ENCODE data around the gene USP9X. TPM values are rescaled to one million over a fixed set of nuclear protein-coding genes. Genes with fewer than 3 reads are reported as not detected.

Gene USP9X
- total and polyA plus RNA-seq, 9 of the 15 experiments (the other 6 are each of a cell fraction or from before 2014, with no cell fraction given): 10.9 to 47.8 (median 29.5) TPM

DNA sequence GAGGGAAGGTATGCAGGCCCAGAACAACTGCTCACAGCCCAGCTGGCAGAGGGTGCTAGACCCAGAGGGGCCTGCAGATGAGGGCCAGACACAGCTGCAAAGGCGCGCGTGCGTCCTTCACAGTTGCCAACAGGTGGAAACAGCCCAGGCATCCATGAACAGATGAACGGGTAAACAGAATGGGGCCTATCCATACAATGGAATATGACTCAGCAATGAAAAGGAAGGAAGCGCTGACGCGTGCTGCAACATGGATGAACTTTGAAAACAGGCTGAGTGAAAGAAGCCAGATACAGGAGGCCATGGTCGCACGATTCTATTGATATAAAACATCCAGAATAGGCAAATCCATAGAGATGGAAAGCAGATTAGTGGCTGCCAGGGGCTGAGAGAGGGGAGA is 165.6 kb downstream of the USP9X start:
- FAIRE-seq: no peak
- ChIA-PET CTCF (ENCODE audit: low intra/inter-chr PET ratio) (no interaction called here), POLR2A (no interaction called here)
- peaks cover 0 to 10% of the 10 kb centered on the region in 2 experiments; a peak in 2 of 5 replicates for H3K4me1 ChIP-seq (replicated peaks in 1 of 2; ENCODE audit: control insufficient read depth in 2 of 2, insufficient read depth in 2 of 2, low read length in 2 of 2)
- H3K27ac ChIP-seq (ENCODE audit: extremely low read depth, low read depth, low read length): no peak overlapping the region
- H2AFZ ChIP-seq (ENCODE audit: low read depth, low read length): no peak overlapping the region
- no peaks in the 10 kb centered on the region for H3K9me3 ChIP-seq (replicated peaks; ENCODE audit: control insufficient read depth, insufficient read depth, low read depth, low read length)
- ATAC-seq: no peak
- in situ Hi-C loops (cut with MboI) (loop anchor here (10.0 kb wide), 1 partner anchor 706 kb away; no protein-coding TSS in a partner anchor), intact Hi-C loops (cut with micrococcal nuclease) (loop anchor here (5.0 to 10.0 kb wide), 4 partner anchors 69 to 706 kb away; no protein-coding TSS in a partner anchor)
- DNase-seq (ENCODE audit: extremely low read depth in 1 of 4, low spot score in 3 of 4): no peak
- 67% methylated on average over 6 of the region's 10 CpGs for WGBS (ENCODE audit: insufficient coverage, low coverage, missing lambda C conversion rate)
- H3K27me3 ChIP-seq (ENCODE audit: control insufficient read depth in 2 of 2, insufficient read depth in 2 of 2, low read length in 2 of 2): no peaks in the 10 kb centered on the region
- no peak overlapping the region for H3K4me3 ChIP-seq
- TF ChIP-seq ZNF133 (CRISPR knock-in tag; IDR thresholded peaks at IDR 0.05): no peak
- TF ChIP-seq ZNF146 (CRISPR knock-in tag; IDR thresholded peaks at IDR 0.05; ENCODE audit: unreplicated experiment): peak; percentile 68
- no peak overlapping the region for H3K4me2 ChIP-seq (ENCODE audit: insufficient read depth, low read length)
- no peaks in the 10 kb centered on the region for H3K9me1 ChIP-seq (ENCODE audit: control insufficient read depth, insufficient read depth, low read length)
- no peaks in the 10 kb centered on the region for H3K36me3 ChIP-seq (ENCODE audit: control insufficient read depth, insufficient read depth, low read length)
- no TSS peak for BruUV-seq (replicated peaks)
- H3K79me2 ChIP-seq (ENCODE audit: control insufficient read depth, insufficient read depth, low read length): no peaks in the 10 kb centered on the region
- no peak overlapping the region for H3K9ac ChIP-seq (ENCODE audit: insufficient read depth in 1 of 2, low read depth in 2 of 2, low read length in 2 of 2)
- H4K20me1 ChIP-seq (replicated peaks; ENCODE audit: control insufficient read depth, insufficient read depth, low read length): no peaks in the 10 kb centered on the region

DNA sequence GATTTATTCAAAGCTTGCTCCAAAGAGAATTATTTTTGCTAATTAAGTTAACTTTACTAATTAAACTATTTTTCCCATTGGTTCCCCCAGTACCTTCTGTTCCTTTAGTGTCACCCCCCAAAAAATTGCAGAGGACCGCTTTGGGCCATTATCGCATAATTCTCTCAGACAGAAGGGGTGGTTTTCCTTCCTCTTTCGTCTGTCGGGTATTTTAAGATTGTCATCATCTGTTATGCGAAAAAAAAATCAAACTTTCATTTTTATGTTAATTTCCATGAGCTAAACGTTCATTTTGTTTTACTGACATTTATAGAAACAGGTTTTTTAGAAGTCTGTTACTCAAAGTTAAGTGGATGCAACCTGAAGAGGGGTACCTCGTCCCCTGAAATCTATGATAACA is 172.6 kb downstream of the USP9X start:
- 5% methylated on average over 6 of the region's 7 CpGs for WGBS (ENCODE audit: insufficient coverage, low coverage, missing lambda C conversion rate)
- Histone ChIP-seq H3K4me2 (ENCODE audit: insufficient read depth, low read length) (no peak overlapping the region), H3K27me3 (ENCODE audit: control insufficient read depth in 2 of 2, insufficient read depth in 2 of 2, low read length in 2 of 2) (no peaks in the 10 kb centered on the region), H3K9me3 (replicated peaks; ENCODE audit: control insufficient read depth, insufficient read depth, low read depth, low read length) (no peaks in the 10 kb centered on the region), H3K27ac (ENCODE audit: extremely low read depth, low read depth, low read length) (no peak overlapping the region), H3K36me3 (ENCODE audit: control insufficient read depth, insufficient read depth, low read length) (no peaks in the 10 kb centered on the region), H3K9ac (ENCODE audit: insufficient read depth in 1 of 2, low read depth in 2 of 2, low read length in 2 of 2) (no peak overlapping the region), H2AFZ (ENCODE audit: low read depth, low read length) (no peak overlapping the region), H3K79me2 (ENCODE audit: control insufficient read depth, insufficient read depth, low read length) (no peaks in the 10 kb centered on the region), H3K4me3 (no peak overlapping the region), H4K20me1 (replicated peaks; ENCODE audit: control insufficient read depth, insufficient read depth, low read length) (no peaks in the 10 kb centered on the region), H3K9me1 (ENCODE audit: control insufficient read depth, insufficient read depth, low read length) (no peaks in the 10 kb centered on the region), H3K4me1 (replicated peaks in 1 of 2; ENCODE audit: control insufficient read depth in 2 of 2, insufficient read depth in 2 of 2, low read length in 2 of 2) (peaks cover 0 to 12% of the 10 kb centered on the region in 2 experiments; a peak in 2 of 5 replicates)
- in situ Hi-C loops (cut with MboI): loop anchor here (10.0 kb wide), 1 partner anchor 713 kb away; no protein-coding TSS in a partner anchor
- FAIRE-seq: no peak
- intact Hi-C loops (cut with micrococcal nuclease): loop anchor here (10.0 kb wide), 2 partner anchors 463 to 713 kb away; no protein-coding TSS in a partner anchor
- no TSS peak for BruUV-seq (replicated peaks)
- no peak for DNase-seq (ENCODE audit: extremely low read depth in 1 of 4, low spot score in 3 of 4)
- CTCF ChIA-PET (ENCODE audit: low intra/inter-chr PET ratio): no interaction called here
- POLR2A ChIA-PET: no interaction called here
- TF ChIP-seq ZSCAN32 (CRISPR knock-in tag; IDR thresholded peaks at IDR 0.05): no peak
- TF ChIP-seq, protein P1, sequence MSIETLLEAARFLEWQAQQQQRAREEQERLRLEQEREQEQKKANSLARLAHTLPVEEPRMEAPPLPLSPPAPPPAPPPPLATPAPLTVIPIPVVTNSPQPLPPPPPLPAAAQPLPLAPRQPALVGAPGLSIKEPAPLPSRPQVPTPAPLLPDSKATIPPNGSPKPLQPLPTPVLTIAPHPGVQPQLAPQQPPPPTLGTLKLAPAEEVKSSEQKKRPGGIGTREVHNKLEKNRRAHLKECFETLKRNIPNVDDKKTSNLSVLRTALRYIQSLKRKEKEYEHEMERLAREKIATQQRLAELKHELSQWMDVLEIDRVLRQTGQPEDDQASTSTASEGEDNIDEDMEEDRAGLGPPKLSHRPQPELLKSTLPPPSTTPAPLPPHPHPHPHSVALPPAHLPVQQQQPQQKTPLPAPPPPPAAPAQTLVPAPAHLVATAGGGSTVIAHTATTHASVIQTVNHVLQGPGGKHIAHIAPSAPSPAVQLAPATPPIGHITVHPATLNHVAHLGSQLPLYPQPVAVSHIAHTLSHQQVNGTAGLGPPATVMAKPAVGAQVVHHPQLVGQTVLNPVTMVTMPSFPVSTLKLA (conservative IDR thresholded peaks at IDR 0.05): no peak
- TF ChIP-seq RUNX1 (IDR thresholded peaks at IDR 0.05; ENCODE audit: low read depth): no peak
- TF ChIP-seq, protein P2, sequence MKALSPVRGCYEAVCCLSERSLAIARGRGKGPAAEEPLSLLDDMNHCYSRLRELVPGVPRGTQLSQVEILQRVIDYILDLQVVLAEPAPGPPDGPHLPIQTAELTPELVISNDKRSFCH (CRISPR knock-in tag; IDR thresholded peaks at IDR 0.05): no peak
- TF ChIP-seq, protein P2 (tag; IDR thresholded peaks at IDR 0.05): no peak
- ATAC-seq: no peak
